Activated naive CD4-positive, alpha-beta T cell treated with anti-CD3 and anti-CD28 coated beads, Interleukin-2, amount 10 ng/mL, durations not matched to agents 7 days and 5 days (primary cell): Measurements from ENCODE around the gene STYXL2.

Experiments
- CTCF ChIA-PET: fragments of 350-600 bp; sonication (Branson Sonifier 250); formaldehyde crosslinking; loops from one replicate; lab custom pipeline; 2021; ENCODE audit warnings: antibody characterized with exemption; lab: Charles Lee
- DNase-seq: peaks from one replicate; pipeline ENCODE4 v3.0.0-alpha.2; 2020
- H3K27ac Mint-ChIP-seq: one replicate; pipeline ENCODE4 v1.8.0; 2021; ENCODE audit warnings: mild to moderate bottlenecking, moderate library complexity, mixed read lengths
- H3K27me3 Mint-ChIP-seq: one replicate; pipeline ENCODE4 v1.8.0; 2021; ENCODE audit warnings: mild to moderate bottlenecking, mixed read lengths
- H3K36me3 Mint-ChIP-seq: one replicate; pipeline ENCODE4 v1.8.0; 2021; ENCODE audit warnings: mixed read lengths
- H3K4me1 Mint-ChIP-seq: one replicate; pipeline ENCODE4 v1.8.0; 2021; ENCODE audit warnings: mixed read lengths
- H3K4me3 Mint-ChIP-seq: one replicate; pipeline ENCODE4 v1.8.0; 2021; ENCODE audit warnings: mild to moderate bottlenecking, moderate library complexity, mixed read lengths
- H3K9me3 Mint-ChIP-seq: one replicate; pipeline ENCODE4 v1.8.0; 2021; ENCODE audit warnings: mixed read lengths

The STYXL2 gene

DNA sequence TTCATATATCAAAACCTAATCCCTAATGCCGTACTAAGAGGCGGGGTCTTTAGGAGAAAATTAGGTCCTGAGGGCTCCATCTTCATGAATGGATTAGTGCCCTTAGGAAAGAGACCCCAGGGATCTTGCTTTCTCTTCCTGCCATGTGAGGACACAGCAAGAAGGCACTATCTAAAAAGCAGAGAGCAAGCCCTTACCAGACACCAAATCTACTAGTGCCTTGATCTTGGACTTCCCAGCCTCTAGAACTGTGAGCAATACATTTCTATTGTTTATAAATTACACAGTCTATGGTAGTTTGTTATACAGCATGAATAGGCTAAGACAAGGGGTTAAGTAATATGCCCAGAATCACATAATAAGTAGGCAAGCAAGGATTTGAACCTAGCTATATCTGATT is 42.9 kb downstream of the STYXL2 start:
- no peaks in the 10 kb centered on the region for H3K36me3 Mint-ChIP-seq
- no peak overlapping the region for H3K27ac Mint-ChIP-seq
- H3K4me3 Mint-ChIP-seq, result no peak overlapping the region
- no peak for DNase-seq
- no peaks in the 10 kb centered on the region for H3K9me3 Mint-ChIP-seq
- no peaks in the 10 kb centered on the region for H3K4me1 Mint-ChIP-seq
- CTCF ChIA-PET, result interaction anchor here (1.0 to 2.9 kb wide), 2 partner anchors 78 to 226 kb away, joined by 3 to 9 read pairs; no protein-coding TSS in a partner anchor
- H3K27me3 Mint-ChIP-seq, result peaks cover 45% of the 10 kb centered on the region

DNA sequence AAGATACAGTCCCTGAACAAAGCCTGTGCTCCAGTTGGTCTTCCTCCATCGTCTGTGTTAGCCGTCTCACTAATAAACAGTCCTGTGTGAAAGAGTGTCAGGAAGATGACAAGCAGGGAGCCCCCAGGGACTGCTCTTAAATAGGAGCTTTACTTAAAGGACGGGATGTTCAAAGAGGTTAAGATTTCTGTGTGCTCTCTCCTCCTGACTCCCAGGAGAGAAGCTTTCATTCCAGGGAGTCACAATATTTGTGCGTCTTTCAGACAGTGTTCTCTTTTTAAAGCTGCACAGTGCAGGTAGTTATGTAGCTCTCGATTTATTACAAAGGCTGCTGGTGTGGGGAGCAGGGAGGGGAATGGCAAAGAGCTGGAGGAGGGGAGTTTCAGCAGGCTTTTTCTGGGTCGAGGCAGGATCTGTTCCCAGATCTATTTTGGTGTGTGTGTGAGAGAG is 43.5 kb downstream of the STYXL2 start:
- no peaks in the 10 kb centered on the region for H3K4me1 Mint-ChIP-seq
- H3K4me3 Mint-ChIP-seq, result no peak overlapping the region
- H3K36me3 Mint-ChIP-seq, result no peaks in the 10 kb centered on the region
- H3K27ac Mint-ChIP-seq, result no peak overlapping the region
- peaks cover 41% of the 10 kb centered on the region for H3K27me3 Mint-ChIP-seq
- no peaks in the 10 kb centered on the region for H3K9me3 Mint-ChIP-seq
- CTCF ChIA-PET, result interaction anchor here (1.0 to 2.9 kb wide), 2 partner anchors 78 to 227 kb away, joined by 3 to 9 read pairs; no protein-coding TSS in a partner anchor
- DNase-seq, result no peak

DNA sequence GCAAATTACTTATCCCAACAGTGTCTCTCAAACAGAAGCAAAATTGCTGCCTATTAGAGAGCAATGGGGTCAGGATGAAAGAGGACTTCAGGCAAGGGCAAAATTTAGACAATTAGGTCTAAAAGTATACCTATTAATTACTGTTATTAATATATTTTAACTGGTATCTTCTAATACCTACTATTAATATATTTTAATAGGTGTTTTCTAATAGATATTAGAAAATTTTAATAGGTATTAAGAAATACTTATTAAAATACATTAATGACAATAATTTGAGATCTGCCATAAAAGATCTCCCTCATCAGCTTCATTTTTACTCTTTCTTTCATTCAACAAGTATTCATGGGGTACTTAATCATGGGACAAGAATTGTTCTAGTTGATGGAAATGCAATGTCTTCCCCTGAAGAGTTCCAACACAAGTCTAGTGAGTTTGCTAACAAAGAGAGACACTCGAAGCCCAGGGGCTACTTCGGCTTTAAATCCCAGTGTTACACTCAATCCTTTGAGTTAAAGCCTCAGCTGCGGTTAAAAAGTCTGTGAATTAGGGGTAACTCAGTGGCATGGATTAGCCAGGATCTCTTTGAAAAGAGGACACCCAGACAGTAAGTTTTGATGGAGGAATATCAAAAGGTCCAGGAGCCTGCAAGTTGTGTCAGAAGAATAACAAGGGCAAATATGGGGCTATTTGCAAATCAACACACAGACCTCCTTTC is 44.1 kb downstream of the STYXL2 start:
- CTCF ChIA-PET, result interaction anchor here (1.0 to 2.9 kb wide), 2 partner anchors 79 to 227 kb away, joined by 3 to 9 read pairs; no protein-coding TSS in a partner anchor
- Mint-ChIP-seq H3K27me3 (peaks cover 41% of the 10 kb centered on the region), H3K27ac (no peak overlapping the region)

DNA sequence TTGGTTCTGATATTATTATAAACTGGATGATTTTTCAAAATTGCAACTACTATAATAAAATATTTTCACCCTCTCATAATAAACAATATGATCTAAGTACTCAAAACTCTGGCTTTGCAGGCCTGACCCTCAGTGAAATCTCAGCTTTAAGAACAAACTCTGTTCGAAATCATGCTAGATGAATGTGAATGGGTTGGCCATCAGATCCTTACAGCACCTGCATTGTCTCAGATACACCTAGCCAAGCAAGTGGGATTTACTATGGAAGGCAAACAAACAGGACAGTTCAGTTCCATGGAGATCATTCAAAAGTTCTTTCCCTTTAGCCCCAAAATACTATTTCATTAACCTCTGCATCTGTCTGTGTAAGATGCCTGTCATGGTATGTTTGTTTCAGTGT is 44.8 kb downstream of the STYXL2 start:
- CTCF ChIA-PET, result interaction anchor here (0.8 to 2.9 kb wide), 2 partner anchors 14 to 80 kb away, joined by 3 to 9 read pairs; no protein-coding TSS in a partner anchor
- no peaks in the 10 kb centered on the region for H3K9me3 Mint-ChIP-seq
- H3K4me1 Mint-ChIP-seq, result no peaks in the 10 kb centered on the region
- no peak overlapping the region for H3K27ac Mint-ChIP-seq
- DNase-seq, result no peak
- no peak overlapping the region for H3K4me3 Mint-ChIP-seq
- H3K36me3 Mint-ChIP-seq, result no peaks in the 10 kb centered on the region
- H3K27me3 Mint-ChIP-seq, result peaks cover 40% of the 10 kb centered on the region

More for the DNA sequence above, 44.1 kb downstream of the STYXL2 start:
- H3K9me3 Mint-ChIP-seq, result no peaks in the 10 kb centered on the region
- no peak for DNase-seq
- H3K4me3 Mint-ChIP-seq, result no peak overlapping the region
- H3K4me1 Mint-ChIP-seq, result no peaks in the 10 kb centered on the region
- H3K36me3 Mint-ChIP-seq, result no peaks in the 10 kb centered on the region

DNA sequence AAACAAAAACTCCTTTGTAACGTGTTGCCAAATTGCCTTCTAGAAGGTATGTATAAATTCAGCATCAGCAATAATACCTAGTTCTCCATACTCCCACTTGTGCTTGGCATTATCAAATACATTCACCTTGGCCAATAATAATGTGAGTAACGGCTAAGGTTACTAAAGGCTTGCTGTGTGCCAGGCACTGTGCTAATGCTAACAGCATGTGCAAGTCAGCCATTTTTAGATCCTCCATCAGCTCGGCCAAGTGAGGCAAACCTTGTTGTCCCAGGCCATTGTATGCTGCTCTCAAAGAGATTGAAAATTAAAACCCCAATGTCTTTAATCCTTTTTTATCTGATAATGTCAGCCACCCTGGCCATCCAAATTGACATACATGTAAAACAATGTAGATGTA is 48.1 kb downstream of the STYXL2 start:
- H3K4me1 Mint-ChIP-seq, result no peaks in the 10 kb centered on the region
- peaks cover 31% of the 10 kb centered on the region for H3K27me3 Mint-ChIP-seq
- DNase-seq, result no peak
- H3K27ac Mint-ChIP-seq, result no peak overlapping the region
- H3K36me3 Mint-ChIP-seq, result no peaks in the 10 kb centered on the region
- CTCF ChIA-PET, result no interaction called here
- no peaks in the 10 kb centered on the region for H3K9me3 Mint-ChIP-seq
- no peak overlapping the region for H3K4me3 Mint-ChIP-seq
